HG03571 (cell line): ENCODE results near the gene COG1.

ENCODE experiments used
- ATAC-seq: cut with Tn5 transposase; IDR thresholded peaks from one replicate; pipeline ENCODE4 v1.9.1; 2021; ENCODE audit not compliant: unreplicated experiment

COG1 gene

GRCh38 chr17:73196500-73196899, 3.6 kb downstream of the COG1 start:
- no peak for ATAC-seq

- ATAC-seq: no peak
These were observed 4.3 kb downstream of the COG1 start for GRCh38 chr17:73197161-73197560.

- ATAC-seq: no peak
These were observed 5.5 kb downstream of the COG1 start for GRCh38 chr17:73198201-73198929.

- no peak for ATAC-seq
These were observed 6.0 kb downstream of the COG1 start for GRCh38 chr17:73198930-73199260.

GRCh38 chr17:73199751-73200317, 7.0 kb downstream of the COG1 start:
- ATAC-seq: no peak

GRCh38 chr17:73200476-73200875, 7.6 kb downstream of the COG1 start:
- ATAC-seq: no peak

DNA sequence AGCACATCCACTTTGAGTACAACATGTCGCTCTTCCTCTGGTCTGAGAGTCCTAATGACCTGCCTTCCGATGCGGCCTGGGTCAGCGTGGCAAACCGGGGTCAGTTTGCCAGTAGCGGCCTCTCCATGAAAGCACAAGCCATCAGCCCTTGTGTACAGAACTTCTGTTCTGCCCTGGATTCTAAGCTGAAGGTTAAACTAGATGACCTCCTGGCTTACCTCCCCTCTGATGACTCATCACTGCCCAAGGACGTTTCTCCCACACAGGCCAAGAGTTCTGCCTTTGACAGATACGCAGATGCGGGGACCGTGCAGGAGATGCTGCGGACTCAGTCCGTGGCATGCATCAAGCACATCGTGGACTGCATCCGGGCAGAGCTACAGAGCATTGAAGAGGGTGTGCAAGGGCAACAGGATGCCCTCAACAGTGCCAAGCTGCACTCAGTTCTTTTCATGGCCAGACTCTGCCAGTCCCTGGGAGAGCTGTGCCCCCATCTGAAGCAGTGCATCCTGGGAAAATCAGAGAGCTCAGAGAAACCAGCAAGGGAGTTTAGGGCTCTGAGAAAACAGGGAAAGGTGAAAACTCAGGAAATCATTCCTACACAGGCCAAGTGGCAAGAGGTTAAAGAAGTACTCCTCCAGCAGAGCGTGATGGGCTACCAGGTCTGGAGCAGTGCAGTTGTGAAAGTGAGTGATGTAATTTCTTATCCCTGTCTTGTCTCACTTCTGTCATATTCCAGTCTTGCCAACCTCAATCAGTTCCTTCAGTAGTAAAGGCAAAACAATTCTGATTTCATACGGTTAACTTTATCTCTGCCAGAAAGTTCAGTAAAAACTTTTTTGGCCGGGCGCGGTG, 8.6 kb downstream of the COG1 start:
- no peak for ATAC-seq

- ATAC-seq: no peak
These were observed 10.4 kb downstream of the COG1 start for GRCh38 chr17:73203135-73203787.

DNA sequence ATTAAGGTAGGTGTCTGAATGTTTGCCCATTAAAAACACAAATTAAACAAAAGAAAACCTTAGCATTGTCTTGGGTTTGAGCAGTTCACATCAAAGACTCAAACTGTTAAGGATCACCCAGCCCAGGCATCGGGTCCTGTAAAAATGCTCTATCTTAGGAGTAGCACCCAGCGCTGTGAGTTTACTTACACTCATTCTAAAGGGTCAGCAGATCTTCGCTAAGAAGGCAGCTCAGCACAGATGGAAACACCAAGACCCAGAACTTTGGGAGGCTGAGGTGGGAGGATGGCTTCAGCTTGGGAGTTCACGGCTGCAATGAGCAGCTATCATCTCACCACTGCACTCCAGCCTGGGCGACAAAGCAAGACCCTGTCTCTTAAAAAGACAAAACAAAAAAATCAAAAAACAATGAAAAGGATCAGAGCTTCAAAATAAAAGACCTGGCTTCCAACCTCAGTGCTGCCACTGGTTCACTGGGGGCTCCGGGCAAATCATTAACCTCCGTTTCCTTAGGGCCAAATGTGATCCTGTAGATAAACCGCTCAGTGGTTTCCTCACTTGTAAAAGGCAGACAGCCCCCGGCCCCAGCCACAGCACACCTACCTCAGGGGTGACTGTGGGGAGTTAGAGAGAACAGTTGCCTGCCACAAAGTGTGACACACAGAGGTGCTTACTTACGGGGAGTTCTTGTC, 11.1 kb downstream of the COG1 start:
- ATAC-seq: no peak

GRCh38 chr17:73205459-73205961, 12.7 kb downstream of the COG1 start:
- no peak for ATAC-seq

DNA sequence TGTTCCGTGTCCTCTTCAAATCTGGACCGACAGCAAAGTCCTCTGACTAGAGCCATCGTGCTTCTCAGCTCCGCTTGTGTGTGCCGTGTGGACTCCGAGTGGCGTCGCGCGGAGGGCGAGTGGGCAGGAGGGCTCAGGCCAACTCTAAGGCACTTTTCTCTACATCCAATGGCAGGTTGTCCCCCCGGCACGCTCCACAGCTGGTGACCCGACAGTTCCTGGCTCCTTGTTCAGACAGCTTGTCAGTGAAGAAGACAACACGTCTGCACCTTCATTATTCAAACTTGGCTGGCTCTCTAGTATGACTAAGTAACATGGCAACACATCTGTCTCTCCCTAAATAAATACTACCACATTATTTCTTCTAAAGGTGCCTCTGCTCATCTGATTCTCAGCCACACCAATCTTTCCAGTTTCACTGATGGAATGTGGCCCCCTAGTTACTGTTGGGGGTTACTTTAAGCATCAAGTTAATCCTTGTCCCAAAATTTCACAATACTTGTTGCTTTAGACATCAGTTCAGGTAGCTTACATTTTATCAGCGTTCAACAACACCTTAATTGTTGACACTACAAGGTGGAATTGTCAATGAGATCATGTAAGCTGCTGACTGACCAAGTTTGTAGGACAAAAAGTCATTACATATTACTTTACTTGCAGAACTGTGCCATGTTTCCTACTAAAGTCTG, 15.4 kb downstream of the COG1 start:
- ATAC-seq: no peak

- ATAC-seq: no peak
These were observed 16.6 kb downstream of the COG1 start for GRCh38 chr17:73209436-73209835.

GRCh38 chr17:73210002-73210678, 17.3 kb downstream of the COG1 start:
- ATAC-seq: no peak

GRCh38 chr17:73211745-73212144, 18.9 kb downstream of the COG1 start:
- ATAC-seq: no peak

- ATAC-seq: no peak
These were observed 21.2 kb downstream of the COG1 start for GRCh38 chr17:73214008-73214407.

GRCh38 chr17:73214851-73215250, 22.0 kb downstream of the COG1 start:
- no peak for ATAC-seq

GRCh38 chr17:73215447-73215846, 22.6 kb downstream of the COG1 start:
- ATAC-seq: no peak

DNA sequence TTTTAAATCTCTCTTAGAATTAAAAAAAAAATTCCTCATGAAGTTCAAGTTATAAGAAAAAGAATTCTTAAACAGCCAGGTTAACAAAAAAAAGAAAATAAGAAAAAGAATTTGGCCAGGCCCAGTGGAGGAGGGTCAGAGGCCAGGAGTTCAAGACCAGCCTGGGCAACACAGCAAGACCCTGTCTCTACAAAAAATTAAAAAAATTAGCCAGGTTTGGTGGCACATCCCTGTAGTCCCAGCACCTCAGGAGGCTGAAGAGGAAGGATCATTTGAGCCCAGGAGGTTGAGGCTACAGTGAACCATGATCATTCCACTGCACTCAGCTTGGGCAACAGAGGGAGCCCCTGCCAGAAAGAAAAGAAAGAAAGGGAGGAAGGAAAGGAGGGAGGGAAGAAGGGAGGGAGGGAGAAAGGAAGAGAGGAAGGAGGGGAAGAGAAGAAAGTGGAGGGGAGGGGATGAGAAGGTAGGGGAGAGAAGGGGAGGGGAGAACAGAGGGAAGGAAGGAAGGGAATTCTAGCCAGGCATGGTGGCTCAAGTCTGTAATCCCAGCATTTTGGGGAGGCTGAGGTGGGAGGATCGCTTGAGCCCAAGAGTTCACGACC, 30.9 kb downstream of the COG1 start:
- no peak for ATAC-seq

DNA sequence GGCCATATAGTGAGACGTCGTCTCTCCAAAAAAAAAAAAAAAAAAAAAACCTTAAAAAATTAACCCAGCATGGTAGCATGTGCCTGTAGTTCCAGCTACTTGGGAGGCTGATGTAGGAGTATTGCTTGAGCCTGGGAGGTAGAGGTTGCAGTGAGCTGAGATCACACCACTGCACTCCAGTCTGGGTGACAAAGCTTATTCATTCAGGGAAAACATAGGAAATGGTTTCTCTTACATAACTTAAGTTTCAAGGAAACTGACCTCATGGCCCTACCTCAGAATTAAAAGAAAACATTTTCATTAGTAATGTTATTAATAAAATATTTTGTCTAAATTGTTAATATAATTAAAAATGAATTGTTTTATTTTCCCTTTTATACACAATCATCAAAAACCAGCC, 31.4 kb downstream of the COG1 start:
- no peak for ATAC-seq
